Ishikawa (cell line): Measurements from ENCODE around the gene KIZ.

Source experiments
- CEBPB ChIP-seq: IDR thresholded peaks from 2 replicates; pipeline ENCODE4 v1.6.1; 2012
- CREB1 ChIP-seq: IDR thresholded peaks from 2 replicates; pipeline ENCODE4 v1.6.1; 2012; ENCODE audit warnings: low read depth
- EGR1 ChIP-seq: IDR thresholded peaks from 2 replicates; pipeline ENCODE4 v1.6.1; 2012
- EP300 ChIP-seq: IDR thresholded peaks from 2 replicates; pipeline ENCODE4 v1.6.1; 2012; ENCODE audit warnings: borderline replicate concordance
- FOXM1 ChIP-seq: IDR thresholded peaks from 2 replicates; pipeline ENCODE4 v1.6.1; 2012; ENCODE audit warnings: low read depth, borderline replicate concordance
- MAX ChIP-seq: IDR thresholded peaks from 2 replicates; pipeline ENCODE4 v1.6.1; 2012
- NFIC ChIP-seq: IDR thresholded peaks from 2 replicates; pipeline ENCODE4 v1.6.1; 2012
- RAD21 ChIP-seq: IDR thresholded peaks from 2 replicates; pipeline ENCODE4 v1.6.1; 2012; ENCODE audit warnings: low read depth
- TAF1 ChIP-seq: IDR thresholded peaks from 2 replicates; pipeline ENCODE4 v1.6.1; 2012; ENCODE audit warnings: low read depth, mild to moderate bottlenecking
- TCF12 ChIP-seq: IDR thresholded peaks from 2 replicates; pipeline ENCODE4 v1.6.1; 2012; ENCODE audit warnings: low read depth
- TEAD4 ChIP-seq: IDR thresholded peaks from 2 replicates; pipeline ENCODE4 v1.6.1; 2012
- YY1 ChIP-seq: IDR thresholded peaks from 2 replicates; pipeline ENCODE4 v1.6.1; 2012; ENCODE audit warnings: low read depth
- ZBTB7A ChIP-seq: IDR thresholded peaks from 2 replicates; pipeline ENCODE4 v1.6.1; 2012; ENCODE audit warnings: low read depth
- TF ChIP-seq, protein P1 (sequence below): IDR thresholded peaks from 2 replicates; pipeline ENCODE4 v1.6.1; 2012
- TF ChIP-seq, protein P2 (sequence below): IDR thresholded peaks from 2 replicates; pipeline ENCODE4 v1.6.1; 2012; ENCODE audit warnings: low read depth, mild to moderate bottlenecking

The KIZ gene

GRCh38 chr20:21141825-21142224, 15.9 kb downstream of the KIZ start:
- TF ChIP-seq CREB1 (no peak), CEBPB (no peak), EGR1 (no peak), TAF1 (no peak), FOXM1 (no peak), YY1 (no peak), RAD21 (no peak), ZBTB7A (no peak), TCF12 (no peak), NFIC (no peak)
- TF ChIP-seq, protein P1, sequence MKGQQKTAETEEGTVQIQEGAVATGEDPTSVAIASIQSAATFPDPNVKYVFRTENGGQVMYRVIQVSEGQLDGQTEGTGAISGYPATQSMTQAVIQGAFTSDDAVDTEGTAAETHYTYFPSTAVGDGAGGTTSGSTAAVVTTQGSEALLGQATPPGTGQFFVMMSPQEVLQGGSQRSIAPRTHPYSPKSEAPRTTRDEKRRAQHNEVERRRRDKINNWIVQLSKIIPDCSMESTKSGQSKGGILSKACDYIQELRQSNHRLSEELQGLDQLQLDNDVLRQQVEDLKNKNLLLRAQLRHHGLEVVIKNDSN = no peak

DNA sequence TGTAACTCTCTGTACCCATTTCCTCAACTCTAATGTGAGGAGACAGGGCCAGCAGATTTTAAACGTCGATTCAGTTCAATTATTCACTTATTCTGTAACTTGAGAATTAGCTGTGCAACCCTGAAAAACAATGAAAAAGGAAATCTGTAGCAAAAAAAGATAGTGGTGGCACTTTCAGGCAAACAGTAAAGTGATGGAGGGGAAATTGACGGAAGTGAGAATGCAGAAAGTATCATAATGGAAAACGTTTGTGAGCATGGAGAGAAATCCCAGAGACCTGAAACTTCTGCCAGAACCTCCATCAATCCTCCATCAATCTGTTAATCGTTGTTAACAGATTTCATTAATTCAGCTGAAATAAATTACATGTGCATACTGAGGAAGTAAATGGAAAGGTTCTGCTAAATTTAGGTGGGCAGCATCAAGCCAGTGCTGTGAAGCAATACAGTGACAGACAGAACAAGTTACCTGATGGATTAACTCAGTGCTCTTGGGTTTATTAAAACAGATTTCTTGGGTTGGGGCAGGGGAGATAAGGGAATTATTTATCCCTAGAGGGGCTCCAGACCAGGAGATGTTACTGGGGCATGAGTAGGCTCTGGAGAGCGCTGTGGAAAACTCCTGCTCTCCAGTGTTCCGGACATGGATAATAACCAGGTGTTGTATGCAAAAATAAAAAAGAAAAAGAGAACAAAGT, 17.5 kb downstream of the KIZ start:
- no peak for TF ChIP-seq EP300
- TF ChIP-seq YY1 = no peak
- TF ChIP-seq, protein P1 = no peak
- no peak for TF ChIP-seq NFIC
- TF ChIP-seq TEAD4 = no peak
- no peak for TF ChIP-seq EGR1
- no peak for TF ChIP-seq CREB1

DNA sequence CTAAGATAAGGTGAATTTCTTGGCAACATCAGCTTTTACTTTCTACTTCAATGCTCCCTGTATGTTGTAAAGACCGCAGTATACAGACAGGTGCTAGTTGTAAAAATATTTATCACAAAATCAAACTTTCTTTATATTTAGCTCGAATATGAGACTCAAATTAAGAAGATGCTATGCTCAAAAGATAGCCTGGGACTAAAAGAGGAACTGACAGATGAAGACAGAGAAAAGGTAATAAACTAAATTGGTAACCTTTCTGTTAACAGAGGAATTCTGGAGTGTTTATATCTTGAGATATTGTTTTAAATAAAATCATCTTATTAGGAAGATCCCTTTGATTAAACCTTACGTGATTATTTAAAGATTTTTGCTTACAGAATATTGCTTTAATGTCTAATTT, 19.5 kb downstream of the KIZ start:
- no peak for TF ChIP-seq EGR1
- no peak for TF ChIP-seq CEBPB
- no peak for TF ChIP-seq TAF1
- TF ChIP-seq TCF12 = no peak
- TF ChIP-seq, protein P2, sequence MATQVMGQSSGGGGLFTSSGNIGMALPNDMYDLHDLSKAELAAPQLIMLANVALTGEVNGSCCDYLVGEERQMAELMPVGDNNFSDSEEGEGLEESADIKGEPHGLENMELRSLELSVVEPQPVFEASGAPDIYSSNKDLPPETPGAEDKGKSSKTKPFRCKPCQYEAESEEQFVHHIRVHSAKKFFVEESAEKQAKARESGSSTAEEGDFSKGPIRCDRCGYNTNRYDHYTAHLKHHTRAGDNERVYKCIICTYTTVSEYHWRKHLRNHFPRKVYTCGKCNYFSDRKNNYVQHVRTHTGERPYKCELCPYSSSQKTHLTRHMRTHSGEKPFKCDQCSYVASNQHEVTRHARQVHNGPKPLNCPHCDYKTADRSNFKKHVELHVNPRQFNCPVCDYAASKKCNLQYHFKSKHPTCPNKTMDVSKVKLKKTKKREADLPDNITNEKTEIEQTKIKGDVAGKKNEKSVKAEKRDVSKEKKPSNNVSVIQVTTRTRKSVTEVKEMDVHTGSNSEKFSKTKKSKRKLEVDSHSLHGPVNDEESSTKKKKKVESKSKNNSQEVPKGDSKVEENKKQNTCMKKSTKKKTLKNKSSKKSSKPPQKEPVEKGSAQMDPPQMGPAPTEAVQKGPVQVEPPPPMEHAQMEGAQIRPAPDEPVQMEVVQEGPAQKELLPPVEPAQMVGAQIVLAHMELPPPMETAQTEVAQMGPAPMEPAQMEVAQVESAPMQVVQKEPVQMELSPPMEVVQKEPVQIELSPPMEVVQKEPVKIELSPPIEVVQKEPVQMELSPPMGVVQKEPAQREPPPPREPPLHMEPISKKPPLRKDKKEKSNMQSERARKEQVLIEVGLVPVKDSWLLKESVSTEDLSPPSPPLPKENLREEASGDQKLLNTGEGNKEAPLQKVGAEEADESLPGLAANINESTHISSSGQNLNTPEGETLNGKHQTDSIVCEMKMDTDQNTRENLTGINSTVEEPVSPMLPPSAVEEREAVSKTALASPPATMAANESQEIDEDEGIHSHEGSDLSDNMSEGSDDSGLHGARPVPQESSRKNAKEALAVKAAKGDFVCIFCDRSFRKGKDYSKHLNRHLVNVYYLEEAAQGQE = no peak
- TF ChIP-seq FOXM1 = no peak

GRCh38 chr20:21146215-21146614, 20.3 kb downstream of the KIZ start:
- no peak for TF ChIP-seq NFIC
- no peak for TF ChIP-seq EP300

GRCh38 chr20:21147593-21147992, 21.7 kb downstream of the KIZ start:
- TF ChIP-seq TEAD4 = no peak
- TF ChIP-seq TCF12 = no peak
- TF ChIP-seq YY1 = no peak
- no peak for TF ChIP-seq CEBPB
- TF ChIP-seq EP300 = no peak
- TF ChIP-seq, protein P2 = no peak
- TF ChIP-seq RAD21 = no peak

- no peak for TF ChIP-seq YY1
- TF ChIP-seq CEBPB = no peak
- no peak for TF ChIP-seq FOXM1
- TF ChIP-seq NFIC = no peak
- no peak for TF ChIP-seq TEAD4
- no peak for TF ChIP-seq EP300
- TF ChIP-seq CREB1 = no peak
- TF ChIP-seq ZBTB7A = no peak
- no peak for TF ChIP-seq TAF1
- TF ChIP-seq, protein P2 = no peak
- TF ChIP-seq EGR1 = no peak
- no peak for TF ChIP-seq TCF12
- TF ChIP-seq MAX = no peak
- TF ChIP-seq, protein P1 = no peak
Measured at GRCh38 chr20:21149344-21149743, 23.5 kb downstream of the KIZ start.
